ENCODE measurements around the gene ITGAE.

ITGAE gene

DNA sequence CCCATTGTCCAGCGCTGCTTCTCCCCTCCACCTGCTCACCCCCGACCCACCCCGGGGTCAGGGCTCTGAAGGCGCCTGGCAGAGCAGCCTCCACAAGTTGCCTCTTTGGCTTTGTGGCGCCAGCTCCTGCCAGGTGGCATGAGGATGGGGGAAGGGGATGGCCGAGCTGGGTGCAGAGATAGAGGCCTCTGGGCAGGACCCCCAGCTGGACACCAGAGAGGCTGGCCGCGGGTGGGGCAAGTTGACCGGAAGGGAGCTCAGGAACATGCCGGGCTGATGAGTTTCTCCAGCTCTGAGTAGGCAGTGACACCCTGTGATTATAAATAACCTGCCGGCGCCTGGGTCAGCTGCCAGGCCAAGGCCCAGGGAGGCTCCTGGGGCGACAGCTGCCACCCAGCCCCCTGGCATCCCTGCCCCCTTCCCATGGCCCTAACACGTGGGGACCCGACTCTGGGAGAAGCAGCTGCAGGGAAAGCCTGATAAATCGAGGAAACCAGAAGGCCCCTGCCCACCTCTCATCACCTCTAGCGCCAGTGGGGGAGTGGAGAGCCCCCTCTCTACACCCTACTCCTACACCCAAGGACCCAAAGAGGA is 105.8 kb downstream of the ITGAE start:
- DNase-seq (ENCODE audit: low read depth, low spot score) = no peak

DNA sequence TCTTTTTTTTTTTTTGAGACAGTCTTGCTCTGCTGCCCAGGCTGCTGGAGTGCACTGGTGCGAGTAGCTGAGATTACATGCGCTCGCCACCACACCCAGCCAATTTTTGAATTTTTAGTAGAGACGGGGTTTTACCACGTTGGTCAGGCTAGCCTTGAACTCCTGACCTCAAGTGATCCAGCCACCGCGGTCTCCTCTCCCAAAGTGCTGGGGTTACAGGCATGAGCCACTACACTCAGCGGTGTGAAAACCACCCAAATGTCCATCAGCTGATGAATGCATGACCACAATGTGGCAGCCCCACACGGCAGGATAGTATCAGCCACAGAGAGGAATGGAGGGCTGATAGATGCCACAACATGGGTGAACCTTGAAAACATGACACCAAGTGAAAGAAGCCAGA is 107.2 kb downstream of the ITGAE start:
- DNase-seq (ENCODE audit: low read depth, low spot score) = no peak

DNA sequence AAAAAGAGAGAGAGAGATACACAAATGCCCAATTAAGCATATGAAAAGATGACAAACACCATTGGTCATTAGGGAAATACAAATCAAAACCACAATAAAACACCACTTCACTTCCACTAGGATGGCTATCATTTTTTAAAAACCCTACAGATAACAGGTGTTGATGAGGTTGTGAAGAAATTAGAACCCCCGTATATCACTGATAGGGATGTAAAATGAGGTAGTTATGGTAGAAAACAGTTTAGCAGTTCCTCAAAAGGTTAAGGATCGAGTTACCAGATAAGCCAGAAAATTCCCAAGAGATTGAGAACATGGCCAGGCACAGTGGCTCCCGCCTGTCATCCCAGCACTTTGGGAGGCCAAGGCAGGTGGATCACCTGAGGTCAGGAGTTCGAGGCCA is 107.8 kb downstream of the ITGAE start:
- no peak for DNase-seq (ENCODE audit: low read depth, low spot score)

DNA sequence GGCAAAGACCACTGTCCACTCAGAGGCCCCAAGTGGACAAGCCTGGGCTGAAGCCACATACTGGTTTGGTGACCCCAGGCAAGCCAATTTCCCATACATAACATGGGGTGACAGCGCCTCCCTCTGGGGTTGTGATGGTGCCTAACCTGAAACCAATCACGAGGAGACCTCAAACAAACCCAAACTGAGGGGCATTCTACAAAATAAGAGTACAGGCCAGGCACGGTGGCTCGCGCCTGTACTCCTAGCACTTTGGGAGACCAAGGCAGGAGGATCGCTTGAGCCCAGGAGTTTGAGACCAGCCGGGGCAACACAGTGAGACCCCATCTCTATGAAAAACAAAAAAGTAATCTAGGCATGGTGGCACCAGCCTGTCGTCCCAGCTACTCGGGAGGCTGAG is 108.6 kb downstream of the ITGAE start:
- no peak for DNase-seq (ENCODE audit: low read depth, low spot score)

DNA sequence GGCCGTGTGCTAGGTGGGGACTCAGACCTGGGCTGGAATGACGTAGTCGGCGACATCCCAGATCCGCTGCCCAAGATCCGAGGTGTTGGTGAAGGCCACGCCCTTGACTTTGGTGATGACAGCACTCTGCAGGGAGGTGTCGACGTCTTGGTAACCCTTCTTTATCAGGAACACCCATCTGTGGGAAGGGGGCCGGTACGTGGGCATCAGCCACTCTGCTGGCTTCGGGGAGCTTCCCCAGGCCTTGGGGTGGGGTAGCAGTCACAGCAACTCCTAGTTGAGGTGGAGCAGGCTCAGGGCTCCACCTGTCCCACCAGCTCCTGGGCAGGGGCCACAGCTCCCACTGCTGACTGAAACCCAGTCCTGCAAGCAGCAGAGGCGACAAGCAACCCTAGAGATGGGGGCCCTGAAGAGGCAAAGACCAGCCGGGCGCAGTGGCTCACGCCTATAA is 109.3 kb downstream of the ITGAE start:
- no peak for DNase-seq (ENCODE audit: low read depth, low spot score)

DNA sequence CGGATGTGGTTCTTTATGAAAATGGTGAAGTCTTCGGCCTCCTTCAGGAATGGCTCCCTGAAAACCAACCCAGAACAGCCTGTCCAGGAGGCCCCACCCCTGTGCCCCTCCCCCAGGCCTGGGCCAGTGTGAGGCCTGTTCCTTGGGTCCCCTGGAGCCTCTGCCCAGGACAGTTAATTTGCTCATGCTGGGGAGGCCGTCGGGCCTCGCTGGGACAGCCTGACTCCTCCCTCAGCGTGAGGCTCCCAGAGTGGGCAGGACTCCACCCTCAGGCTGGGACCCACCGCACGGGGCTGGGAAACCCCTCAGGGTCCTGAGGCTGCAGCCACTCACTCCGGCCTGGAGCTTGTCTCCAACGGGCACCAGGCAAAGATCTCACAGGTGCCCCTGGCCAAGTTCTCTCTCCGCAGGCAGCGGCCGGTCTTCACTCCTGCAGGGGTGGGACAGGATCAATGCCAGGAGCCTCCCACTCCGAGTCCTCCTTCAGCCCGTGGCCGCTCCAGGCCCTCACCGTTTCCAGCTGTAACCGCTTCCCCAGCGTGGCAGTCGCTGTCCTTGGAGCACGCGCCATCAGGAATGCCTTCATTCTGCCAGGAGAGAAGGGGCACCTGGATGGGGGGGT is 110.8 kb downstream of the ITGAE start:
- no peak for DNase-seq (ENCODE audit: low read depth, low spot score)

DNA sequence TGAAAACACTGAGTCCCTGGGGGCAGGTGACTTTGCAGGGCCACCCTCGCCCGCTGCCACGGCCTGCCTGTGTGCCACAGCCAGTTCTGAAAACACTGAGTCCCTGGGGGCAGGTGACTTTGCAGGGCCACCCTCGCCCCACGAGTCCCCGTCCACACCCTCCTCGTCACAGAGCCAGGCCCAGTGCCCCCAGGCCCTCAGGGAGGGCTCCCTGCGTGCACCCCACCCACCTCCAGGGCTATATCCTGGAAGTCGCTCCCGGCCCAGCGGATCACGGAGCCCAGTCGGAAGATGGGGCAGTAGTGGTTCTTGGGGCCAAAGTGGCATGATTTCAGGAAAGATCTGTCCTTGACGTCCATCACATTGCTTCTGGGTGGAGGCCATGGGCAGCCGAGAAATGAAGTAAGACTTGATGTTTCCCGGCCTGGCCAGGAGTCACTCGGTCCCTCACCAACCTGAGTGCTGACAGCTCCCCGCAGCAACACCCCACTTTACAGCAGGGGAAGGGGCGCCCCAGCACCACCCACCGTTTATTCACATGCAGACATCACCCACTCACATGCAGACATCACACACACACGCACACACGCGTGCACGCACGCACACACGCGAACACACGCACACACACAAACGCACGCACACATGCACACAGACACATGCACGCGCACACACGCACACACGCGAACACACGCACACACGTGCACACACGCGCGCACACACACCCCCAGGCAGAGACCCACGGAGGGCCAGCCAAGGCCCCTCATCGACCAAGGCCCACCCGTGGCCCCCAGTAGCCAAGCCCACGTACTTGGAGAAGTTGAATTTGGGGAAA is 111.5 kb downstream of the ITGAE start:
- DNase-seq (ENCODE audit: low read depth, low spot score) = no peak

DNA sequence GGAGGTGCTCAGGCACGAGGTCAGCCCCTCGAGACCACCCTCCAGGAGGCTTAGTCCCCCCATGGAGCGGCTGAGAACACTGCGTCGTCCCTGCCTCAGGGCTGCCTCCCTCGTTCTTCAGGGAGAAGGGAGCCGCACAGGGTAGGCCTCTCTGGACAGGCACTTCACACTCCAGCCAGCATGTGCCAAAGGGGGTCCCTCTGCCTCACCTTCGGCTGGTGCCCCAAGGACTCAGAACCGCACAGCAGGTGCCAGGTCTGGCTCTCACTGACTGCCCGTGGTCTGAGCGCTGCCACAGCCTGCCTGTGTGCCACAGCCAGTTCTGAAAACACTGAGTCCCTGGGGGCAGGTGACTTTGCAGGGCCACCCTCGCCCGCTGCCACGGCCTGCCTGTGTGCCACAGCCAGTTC is 112.1 kb downstream of the ITGAE start:
- DNase-seq (ENCODE audit: low read depth, low spot score) = no peak

DNA sequence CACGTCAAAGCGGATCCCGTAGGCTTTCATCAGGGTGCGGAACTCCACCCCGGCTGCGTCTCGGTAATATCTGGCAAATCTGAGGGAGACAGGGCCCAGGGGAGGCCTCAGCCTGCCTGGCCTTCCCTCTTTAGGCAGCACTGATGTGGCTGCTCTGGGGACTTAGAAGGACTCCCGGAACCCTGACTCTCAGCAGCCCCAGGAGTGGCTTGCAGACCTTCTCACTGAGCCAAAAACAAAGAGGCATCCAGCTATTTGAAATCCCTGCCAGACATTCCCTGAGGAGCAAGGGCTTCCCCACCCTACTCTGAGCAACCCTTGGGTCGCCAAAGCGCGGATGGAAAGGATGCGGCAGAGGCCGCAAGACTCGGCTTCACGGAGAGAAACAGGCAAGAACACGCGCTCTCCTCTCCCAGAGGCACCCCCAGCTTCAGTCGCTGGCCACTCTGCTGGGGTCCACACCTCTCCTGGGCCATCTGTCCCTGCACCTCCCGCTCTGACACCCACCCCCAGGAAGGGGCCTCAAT is 112.9 kb downstream of the ITGAE start:
- DNase-seq (ENCODE audit: low read depth, low spot score) = no peak

DNA sequence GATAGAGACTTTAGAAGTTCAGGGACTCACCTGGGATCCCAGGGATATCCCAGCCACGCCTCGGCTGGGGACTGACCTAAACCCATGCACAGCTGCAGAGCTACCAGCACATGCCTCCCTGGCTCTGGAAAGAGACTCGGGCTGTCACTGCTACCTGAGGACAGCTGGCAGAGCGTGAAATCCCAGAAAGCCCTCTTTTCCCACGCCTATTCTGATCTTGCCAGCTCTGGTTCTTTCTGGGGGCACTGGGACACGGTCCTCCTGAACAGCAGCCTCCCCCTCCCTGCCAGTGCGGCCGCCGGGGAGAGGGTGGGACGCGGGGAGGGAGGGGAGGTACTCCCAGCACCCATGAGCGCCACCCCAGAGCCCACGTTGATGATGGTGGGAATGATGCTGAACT is 115.8 kb downstream of the ITGAE start:
- DNase-seq (ENCODE audit: low read depth, low spot score) = no peak

DNA sequence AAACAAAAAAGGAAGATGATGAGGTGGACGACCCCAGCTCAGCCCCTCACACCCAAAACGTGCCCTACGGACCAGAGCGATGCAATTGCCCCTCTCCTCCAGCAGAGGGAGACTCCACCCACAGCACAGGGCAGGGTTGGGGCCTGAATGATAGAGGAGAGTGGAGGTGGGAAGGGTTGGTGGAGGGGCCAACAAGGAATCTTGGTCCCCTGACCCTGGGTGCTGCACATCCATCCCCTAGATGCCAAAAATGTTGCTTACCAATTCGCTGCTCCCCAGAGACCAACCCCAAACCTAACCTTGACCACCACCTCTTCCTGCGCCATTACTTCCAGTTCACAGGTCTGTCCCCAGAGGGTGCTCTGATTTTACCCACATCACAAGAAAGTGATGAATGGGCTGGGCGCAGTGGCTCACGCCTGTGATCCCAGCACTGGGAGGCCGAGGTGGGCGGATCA is 117.9 kb downstream of the ITGAE start:
- peak; percentile 45 for DNase-seq (ENCODE audit: low read depth, low spot score)

DNA sequence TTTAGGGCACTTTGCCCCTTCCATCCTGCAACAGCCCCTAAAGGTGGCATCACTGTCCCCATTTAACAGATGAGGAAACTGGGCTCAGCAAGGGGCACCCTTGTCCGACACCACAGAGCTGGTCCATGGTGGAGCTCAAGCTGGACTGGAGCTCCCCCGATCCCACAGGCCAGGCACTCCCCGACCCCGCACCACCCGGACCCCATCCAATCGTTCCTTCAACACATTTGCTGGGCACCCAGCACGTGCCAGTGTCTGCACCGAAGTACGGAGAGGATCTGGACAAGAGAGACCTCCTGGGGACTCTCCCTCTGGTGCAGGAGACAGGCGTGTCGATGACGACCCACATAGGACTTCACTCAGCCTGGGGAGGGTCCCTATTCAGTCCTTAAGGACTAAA is 119.0 kb downstream of the ITGAE start:
- no peak for DNase-seq (ENCODE audit: low read depth, low spot score)

DNA sequence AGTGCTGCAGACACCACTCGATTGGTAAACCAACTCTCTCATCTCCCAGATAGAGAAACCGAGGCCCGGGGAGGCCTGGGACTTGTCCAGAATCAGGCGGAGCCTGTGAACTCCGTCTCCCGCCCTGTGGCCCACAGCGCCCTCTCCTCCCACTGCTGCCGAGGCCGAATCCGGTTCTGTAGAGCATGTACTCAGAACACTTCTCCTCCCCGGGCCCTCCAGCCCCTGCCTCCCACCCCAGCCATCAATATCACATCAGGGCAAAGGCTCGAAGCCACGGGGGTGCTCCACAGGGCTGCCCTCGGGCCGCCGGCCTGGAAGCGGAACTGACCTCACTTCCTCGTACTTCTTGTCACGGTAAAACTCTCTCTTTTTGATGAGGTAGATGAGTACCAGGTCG is 119.4 kb downstream of the ITGAE start:
- no peak for DNase-seq (ENCODE audit: low read depth, low spot score)

DNA sequence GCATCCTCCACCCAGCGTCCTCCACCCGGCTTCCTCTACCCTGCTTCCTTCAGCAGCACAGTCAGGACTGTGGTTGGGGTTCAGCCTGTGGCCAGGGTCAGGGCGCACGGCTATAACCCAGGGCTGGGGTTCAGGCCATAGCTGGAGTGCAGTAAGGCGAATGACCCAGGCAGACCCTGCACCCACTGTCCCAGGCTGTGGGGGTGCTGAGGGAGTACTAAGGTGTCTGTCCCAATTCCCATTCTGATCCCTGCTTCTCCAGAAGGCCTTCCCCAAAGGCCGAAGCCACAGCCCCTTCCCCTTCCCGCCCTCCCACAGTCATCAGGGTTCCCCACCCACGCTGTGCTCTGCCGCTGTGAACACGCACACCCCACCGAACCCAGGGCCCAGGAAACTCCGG is 119.9 kb downstream of the ITGAE start:
- no peak for DNase-seq (ENCODE audit: low read depth, low spot score)

DNA sequence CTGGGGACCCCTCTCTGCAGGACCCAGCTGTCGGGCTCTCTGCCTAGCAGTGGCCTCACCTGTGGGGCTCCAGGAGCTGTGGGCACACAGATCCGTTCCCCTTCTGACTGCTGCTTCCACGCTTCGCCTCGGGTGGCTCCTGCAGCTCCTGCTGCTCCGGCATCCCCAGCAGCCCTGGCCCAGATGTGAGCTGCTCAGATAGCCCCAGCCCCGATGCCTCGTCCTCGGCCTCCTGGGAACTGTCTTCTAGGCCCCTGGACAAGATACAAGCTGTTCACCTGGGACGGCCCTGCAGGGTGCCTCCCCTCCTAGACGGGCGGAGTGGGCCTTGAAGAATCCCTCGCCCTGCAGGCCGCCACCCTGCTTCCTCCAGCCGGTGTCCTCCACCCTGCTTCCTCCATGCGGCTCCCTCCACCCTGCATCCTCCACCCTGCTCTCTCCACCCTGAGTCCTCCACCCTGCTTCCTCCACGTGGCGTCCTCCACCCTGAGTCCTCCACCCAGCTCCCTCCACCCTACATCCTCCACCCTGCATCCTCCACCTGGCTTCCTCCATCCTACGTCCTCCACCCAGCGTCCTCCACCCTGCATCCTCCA is 121.4 kb downstream of the ITGAE start:
- no peak for DNase-seq (ENCODE audit: low read depth, low spot score)

DNA sequence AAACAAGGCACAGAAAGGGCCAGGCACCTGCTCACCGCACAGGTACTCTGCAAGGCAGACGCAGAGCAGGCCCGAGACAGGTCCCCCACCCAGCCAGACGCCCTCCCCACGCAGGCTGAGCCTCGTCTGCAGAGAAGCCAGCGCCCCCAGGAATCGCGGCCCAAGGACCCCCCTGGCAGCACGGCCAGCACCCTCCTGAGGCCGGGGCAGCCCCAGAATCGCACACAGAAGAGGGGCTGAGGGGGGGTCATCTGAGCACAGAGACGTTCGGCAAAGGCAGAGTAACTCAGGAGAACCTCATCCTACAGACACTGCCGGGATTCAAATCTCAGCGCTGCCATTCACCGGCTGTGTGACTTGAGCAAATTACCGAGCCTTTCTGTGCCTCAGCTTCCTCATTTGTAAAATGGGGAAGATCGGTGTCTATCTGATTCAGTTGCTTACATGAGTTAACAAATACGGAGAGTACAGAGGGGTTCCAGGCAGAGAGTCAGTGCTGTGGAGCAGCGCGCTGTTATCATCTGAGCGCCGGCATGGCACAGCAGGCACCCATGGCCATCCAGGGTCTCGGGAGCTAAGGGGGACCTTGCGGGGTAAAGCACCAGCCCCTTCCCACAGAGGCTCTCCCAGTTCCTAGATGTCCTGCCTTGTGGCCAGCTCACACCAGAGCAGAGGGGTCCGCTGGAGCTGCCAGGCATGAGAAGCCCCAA is 122.0 kb downstream of the ITGAE start:
- no peak for DNase-seq (ENCODE audit: low read depth, low spot score)

DNA sequence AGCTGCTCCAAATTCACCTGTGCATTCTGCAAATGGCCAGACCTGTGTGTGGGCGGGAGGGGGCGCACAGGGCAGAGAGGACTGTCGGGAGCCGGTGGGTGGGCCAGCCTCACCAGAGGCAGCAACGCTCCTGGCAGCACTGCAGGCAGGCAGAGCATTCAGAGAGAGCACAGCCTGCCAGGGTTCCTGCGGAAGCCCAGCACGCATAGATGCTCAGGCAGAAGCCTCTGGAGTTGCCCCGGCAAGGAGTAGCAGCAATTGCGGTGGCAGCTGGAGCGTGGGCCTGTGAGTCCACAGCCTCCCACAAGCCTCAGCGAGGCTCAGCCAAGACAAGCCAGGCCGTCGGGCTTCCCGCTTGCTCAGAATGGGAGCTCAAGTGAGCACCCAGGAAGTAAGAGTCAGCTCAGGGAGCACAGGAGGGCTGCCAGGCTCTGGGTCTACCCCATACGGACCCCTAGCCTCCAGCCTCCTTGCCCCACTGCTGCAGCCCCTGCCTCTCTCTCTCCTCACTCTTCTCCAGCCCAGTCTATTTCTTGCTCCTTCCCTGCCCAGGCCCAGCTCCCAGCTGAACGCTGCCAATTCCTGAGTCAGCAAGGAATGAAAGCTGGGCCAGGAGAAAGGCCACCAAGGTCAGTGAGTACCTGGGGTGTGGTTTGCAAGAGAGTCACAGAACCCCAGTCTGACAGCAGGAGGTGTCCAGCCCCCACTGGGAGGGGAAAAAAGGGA is 122.7 kb downstream of the ITGAE start:
- peak; percentile 71 for DNase-seq (ENCODE audit: low read depth, low spot score)

DNA sequence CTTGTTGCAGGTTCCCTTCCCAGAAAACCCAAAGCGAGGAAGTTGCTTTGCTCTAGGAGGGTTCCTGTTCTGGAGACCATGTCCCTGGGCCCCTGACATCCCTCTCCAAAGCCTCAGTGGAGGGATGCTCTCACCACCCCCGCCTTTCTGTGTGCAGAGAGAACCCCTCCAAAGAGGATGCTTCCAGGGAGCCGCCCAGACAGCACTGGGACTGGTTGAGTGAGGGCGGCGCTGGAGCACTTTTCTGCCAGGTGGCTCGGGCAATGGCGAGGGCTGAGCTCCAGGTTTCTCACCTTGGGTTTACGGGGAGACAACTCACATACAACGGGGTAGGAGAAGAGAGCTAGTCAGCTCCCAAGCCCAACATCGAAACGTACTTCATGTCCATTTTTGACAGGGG is 125.1 kb downstream of the ITGAE start:
- no peak for DNase-seq (ENCODE audit: low read depth, low spot score)

DNA sequence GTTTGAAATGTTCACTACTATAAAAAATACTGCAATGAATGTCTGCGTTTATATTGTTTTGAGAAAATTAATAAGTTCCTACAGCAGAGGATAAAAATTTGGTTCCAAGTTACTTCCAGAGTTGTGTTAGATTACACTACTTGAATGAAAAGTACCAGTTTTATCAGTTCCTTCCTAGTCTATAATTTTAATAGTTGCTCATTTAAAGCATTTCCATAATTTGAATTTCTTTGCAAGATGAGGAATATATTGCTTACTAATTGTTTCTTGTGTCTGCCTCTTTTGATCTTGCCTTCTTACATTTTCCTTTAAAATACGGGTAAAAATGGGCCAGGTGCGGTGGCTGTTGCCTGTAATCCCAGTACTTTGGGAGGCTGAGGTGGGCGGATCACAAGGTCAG is 128.4 kb downstream of the ITGAE start:
- no peak for DNase-seq (ENCODE audit: low read depth, low spot score)

DNA sequence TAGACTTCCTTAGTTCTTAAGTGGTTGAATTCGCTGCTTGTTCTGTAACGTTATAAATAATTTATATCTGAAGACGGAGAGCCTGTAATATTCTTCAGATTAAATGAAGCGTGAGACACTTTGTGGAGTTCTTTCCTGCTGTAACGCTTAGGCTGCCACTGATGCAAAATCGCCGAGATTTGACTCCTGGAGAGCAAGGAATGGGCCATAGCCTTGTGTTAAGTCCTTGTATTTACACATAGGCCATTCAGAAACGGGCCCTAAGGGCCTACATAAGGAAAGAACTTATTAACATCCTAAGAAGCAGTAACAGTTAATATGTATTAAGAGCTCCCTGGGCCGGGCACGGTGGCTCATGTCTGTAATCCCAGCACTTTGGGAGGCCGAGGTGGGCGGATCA is 131.4 kb downstream of the ITGAE start:
- no peak for DNase-seq (ENCODE audit: low read depth, low spot score)

DNA sequence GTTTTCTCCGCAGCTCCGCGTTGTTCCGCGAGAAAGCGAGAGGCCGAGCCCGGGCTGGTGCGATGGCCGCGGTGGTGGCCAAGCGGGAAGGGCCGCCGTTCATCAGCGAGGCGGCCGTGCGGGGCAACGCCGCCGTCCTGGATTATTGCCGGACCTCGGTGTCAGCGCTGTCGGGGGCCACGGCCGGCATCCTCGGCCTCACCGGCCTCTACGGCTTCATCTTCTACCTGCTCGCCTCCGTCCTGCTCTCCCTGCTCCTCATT is 132.0 kb downstream of the ITGAE start:
- no peak for DNase-seq (ENCODE audit: low read depth, low spot score)
